GM12875 (cell line): ENCODE data around the gene LSAMP.

Experiments used
- H3K4me3 ChIP-seq: one replicate; pipeline ENCODE4 v1.5.1; 2011; ENCODE audit warnings: low read depth, low read length, control low read depth
- TF ChIP-seq, protein P1 (sequence below): IDR thresholded peaks from 2 replicates; pipeline ENCODE4 v1.5.1; 2011; ENCODE audit warnings: low read depth, mild to moderate bottlenecking, control low read depth, inconsistent platforms, low read length, moderate library complexity, borderline replicate concordance; ENCODE audit not compliant: insufficient read depth

LSAMP gene

GRCh38 chr3:116445311-116445841 lies at the start of gene LSAMP:
TSS of gene LSAMP (minus strand) at chr3:116445487.
- H3K4me3 ChIP-seq: no peak within 1 kb of the TSS
- TF ChIP-seq, protein P1, sequence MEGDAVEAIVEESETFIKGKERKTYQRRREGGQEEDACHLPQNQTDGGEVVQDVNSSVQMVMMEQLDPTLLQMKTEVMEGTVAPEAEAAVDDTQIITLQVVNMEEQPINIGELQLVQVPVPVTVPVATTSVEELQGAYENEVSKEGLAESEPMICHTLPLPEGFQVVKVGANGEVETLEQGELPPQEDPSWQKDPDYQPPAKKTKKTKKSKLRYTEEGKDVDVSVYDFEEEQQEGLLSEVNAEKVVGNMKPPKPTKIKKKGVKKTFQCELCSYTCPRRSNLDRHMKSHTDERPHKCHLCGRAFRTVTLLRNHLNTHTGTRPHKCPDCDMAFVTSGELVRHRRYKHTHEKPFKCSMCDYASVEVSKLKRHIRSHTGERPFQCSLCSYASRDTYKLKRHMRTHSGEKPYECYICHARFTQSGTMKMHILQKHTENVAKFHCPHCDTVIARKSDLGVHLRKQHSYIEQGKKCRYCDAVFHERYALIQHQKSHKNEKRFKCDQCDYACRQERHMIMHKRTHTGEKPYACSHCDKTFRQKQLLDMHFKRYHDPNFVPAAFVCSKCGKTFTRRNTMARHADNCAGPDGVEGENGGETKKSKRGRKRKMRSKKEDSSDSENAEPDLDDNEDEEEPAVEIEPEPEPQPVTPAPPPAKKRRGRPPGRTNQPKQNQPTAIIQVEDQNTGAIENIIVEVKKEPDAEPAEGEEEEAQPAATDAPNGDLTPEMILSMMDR: no peak

GRCh38 chr3:116492379-116492778 lies 47.1 kb upstream of the LSAMP start:
- no peak overlapping the region for H3K4me3 ChIP-seq
- TF ChIP-seq, protein P1: no peak

DNA sequence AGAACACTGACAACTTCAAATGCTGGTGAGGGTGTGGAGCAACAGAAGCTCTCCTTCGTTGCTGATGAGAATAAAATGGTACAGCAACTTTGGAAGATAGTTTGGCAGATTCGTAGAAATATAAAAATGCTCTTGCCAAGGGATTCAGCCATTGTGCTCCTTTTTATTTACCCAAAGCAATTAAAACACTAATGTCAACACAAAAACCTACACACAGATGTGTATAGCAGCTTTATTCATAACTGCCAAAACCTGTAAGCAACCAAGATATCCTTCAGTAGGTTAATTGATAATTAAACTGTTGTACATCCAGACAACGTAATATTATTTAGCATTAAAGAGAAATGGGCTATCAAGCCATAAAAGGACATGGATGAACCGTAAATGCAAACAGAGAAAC lies 37.8 kb upstream of the LSAMP start:
- TF ChIP-seq, protein P1: no peak
- no peak overlapping the region for H3K4me3 ChIP-seq

DNA sequence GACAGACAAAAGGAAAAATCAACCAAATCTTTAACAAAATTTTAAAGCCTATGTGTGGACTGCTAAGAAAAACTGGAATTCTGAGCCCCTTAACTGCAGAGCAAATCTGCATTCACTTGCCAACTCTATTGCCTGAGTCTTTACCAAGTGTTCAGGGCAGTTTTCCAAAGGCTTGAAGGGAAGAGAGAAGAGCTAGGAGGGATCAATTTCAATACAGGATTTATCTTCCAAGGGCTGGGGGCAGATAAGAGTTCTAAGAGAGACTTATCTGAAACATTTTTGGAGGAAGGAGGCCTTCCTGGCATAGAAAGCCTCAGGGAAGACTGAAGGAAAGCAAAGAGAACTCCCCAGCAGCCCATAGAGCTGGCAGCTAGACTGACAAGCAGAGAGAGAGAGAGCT lies 31.4 kb upstream of the LSAMP start:
- no peak overlapping the region for H3K4me3 ChIP-seq
- TF ChIP-seq, protein P1: no peak

DNA sequence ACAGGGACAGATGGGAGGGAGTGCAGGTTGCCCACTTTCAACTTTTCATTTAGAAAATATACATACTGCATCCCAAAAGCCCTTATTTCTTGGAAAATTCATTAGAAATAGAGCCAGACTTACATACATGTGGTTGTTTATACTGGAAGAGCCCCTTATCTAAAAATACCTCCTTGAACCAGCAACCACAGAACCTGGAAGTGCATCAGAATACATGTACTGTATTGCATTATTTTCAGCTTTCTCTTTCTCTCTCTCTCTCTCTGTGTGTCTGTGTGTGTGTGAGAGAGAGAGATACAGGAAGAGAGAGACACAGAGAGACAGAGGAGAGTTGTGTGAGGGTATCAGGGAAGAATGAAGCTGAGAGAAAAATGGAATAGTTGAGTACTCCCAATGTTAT lies 29.5 kb upstream of the LSAMP start:
- TF ChIP-seq, protein P1: no peak
- no peak overlapping the region for H3K4me3 ChIP-seq

GRCh38 chr3:116474032-116474780 lies 28.9 kb upstream of the LSAMP start:
- no peak overlapping the region for H3K4me3 ChIP-seq
- TF ChIP-seq, protein P1: no peak

- no peak overlapping the region for H3K4me3 ChIP-seq
- TF ChIP-seq, protein P1: no peak
Measured at GRCh38 chr3:116473602-116474001, 28.3 kb upstream of the LSAMP start.
